Umbilical cord (tissue), 2 donors: ENCODE measurements around the gene ZNF441. TPM values are rescaled to one million over a fixed set of nuclear protein-coding genes. Genes with fewer than 3 reads are reported as not detected.
A peak's percentile ranks its signal among the peaks of the same experiment; 100 is the strongest.
"Not testable (repeated sequence)": the region's sequence is repeated elsewhere in the genome, so short reads cannot be mapped to it uniquely, and the experiment has no call there.

Experiments
- DNase-seq: peaks from one replicate; pipeline ENCODE4 v3.0.0-alpha.2; 2015; ENCODE audit warnings: low spot score
- total RNA-seq: library from RNA; depleted of rRNA; stranded (reverse); fragments of >200 nt; gene quantifications from one replicate; pipeline ENCODE4 v1.2.3, GENCODE V29; 2014; ENCODE audit warnings: low replicate concordance; ENCODE audit not compliant: insufficient read depth

Gene ZNF441
- total RNA-seq = 16.9 TPM

DNA sequence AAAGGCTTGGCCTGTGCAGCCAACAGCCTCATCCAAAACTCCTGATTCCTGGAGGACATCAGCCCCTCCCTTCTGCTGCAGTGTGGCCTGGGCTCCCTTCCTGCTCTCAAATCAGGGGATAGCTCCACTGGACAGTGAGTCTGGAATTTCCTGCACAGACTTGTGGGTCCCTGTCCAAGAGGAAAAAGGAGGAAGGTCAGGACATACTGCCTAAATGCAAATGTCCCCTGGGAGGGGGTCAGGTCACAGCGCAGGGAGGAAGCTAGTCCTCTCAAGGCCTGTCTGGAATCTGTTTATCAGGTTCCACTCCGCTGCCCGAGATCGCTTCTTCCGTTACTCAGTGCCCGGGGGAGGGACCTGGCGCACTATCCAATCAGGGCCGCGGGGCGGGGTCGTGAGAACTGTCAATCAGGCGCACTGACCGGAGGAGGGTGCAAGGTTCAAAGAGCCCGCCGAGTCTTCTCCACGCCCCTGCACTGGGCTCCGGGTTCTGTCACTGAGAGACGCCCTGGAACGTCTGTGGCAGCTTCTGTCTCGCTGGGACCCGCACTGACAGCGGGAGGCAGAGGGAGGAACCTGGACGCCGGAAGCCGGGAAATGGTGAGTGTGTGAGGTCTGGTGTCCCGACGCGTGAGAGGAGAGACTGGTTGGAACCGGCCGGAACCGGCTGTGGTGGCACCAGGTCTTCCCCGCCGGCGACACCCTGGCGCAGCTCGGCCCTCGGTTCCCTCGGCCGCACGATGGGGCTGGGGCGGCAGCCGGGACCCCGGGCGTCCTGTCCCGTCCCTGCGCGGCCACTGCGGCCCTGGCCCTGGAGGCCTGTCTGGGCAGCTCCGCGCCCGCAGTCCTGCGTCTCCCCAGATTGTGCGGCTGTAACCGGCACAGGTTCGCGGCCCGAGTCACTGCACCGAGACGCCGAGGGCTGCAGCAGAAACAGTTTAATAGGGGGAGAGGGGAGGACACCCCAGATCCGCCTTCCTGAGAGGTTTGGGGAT lies at the start of gene ZNF441:
ZNF441 (plus strand) TSS at position 404 of the 995 bp plus-strand sequence; CDS start at position 598, 194 bp downstream.
- peak; percentile 98 for DNase-seq

DNA sequence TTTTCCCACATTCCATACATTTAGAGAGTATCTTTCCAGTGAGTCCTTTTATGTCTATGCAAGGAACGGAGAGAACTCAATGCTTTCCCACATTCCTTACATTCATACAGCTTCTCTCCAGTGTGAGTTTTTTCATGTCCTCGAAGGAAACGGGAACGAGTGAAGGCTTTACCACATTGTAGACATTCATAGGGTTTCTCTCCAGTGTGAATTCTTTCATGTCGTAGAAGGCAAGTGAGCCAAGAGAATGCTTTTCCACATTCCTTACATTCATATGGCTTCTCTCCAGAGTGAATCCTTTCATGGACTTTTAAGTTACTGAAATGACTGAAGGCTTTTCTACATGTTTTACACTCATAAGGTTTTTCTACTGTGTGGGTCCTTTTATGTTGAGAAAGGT lies 45.1 kb upstream of the ZNF441 start:
- DNase-seq = no peak

DNA sequence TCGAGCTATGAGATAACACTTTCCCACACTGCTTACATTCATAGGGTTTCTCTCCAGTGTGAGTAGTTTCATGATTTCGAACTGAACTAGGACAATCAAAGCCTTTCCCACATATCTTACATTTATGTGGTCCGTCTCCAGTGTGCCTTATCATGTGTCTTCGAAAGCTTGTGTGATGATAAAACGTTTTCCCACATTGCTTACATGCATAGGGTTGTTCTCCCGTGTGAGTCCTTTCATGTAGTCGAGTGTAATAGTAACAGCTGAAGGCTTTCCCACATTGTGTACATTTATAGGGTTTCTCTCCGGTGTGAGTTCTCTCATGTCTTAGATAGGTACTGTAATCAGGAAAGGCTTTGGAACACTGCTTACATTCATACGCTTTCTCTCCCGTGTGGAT lies 44.4 kb upstream of the ZNF441 start:
- no peak for DNase-seq

DNA sequence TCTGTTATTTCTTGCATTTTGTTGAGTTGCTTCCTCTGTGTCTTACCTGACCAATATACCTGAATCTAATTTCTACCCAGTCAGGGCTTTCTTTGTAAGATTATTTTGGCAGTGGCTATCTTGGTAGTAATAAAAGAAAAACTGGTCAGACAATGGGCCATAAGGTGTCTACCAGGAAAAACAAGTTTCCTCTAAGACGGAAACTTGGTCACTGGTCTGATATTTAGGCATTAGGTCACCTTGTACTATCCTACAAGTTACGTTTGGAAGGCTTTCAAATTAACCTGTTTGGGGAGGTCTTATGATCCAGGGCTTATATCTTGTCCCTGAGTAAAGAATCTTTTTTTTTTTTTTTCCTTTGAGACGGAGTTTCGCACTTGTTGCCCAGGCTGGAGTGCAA lies 37.2 kb upstream of the ZNF441 start:
- DNase-seq = no peak

DNA sequence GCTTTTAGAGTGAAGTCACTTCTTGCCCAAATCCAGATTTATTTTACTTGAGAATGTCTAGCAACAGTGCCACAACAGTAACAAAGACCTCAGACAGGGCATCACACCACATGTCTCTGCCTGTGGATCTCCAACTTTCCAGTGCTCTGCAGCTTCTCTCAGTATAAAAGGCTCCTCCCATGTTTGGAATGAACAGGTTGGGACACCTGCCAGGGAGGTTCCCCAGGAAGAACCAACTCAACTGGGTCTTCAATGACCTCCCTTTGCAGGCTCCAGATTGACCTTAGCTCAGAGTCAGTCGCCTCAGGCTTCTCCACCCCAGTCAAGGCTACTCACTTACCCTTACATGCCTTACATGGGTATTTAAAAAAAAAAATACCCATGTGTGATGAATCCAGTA lies 31.4 kb upstream of the ZNF441 start:
- peak; percentile 15 for DNase-seq

DNA sequence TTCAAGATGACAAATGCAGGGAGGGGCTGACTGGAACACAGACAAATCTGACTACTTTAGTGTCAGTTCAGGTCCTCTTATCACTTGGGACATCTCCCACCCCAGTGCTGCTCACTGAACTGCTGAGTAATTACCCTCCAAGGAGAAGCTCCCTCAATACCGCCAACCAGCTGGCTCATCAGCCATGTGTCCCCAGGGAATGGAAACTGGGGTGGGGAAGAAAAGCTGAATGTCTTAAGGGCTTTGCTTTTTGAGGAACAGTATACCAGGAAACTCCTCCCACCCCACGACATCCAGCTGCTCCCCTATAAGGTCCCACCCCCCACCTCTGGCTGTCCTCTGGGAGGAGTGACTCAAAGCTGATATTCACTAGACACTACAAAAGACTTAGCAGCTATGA lies 30.1 kb upstream of the ZNF441 start:
- peak; percentile 55 for DNase-seq

DNA sequence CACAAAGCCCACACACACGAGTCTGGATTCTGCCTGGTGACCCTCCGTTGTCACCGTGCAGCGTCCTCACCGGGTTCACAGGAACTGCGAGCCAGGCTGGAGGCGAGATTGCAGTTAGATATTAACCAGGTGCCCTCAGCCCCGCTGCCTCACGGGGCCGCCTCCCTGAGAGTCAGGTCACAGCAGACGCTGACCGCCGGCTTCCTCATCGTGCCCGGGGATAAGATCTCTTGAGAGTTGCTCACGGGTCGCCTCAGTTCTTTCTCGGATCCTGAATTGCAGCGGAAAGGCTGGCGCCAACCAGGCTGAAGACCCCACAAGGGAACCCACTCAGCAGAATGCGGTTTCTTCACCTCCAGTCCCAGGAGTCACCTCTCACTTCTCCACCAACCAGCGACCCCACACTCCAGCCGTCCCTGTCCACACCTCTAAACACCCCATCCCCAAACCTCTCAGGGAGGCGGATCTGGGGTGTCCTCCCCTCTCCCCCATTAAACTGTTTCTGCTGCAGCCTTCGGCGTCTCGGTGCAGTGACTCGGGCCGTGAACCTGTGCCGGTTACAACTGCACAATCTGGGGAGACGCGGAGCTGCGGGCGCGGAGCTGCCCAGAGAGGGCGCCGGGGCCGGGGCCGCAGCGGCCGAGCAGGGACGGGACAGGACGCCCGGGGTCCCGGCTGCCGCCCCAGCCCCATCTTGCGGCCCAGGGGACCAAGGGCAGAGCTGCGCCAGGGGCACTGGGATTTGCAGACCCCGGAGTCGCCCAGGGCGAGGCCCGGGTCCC lies 28.6 kb upstream of the ZNF441 start:
- peak; percentile 19 for DNase-seq

DNA sequence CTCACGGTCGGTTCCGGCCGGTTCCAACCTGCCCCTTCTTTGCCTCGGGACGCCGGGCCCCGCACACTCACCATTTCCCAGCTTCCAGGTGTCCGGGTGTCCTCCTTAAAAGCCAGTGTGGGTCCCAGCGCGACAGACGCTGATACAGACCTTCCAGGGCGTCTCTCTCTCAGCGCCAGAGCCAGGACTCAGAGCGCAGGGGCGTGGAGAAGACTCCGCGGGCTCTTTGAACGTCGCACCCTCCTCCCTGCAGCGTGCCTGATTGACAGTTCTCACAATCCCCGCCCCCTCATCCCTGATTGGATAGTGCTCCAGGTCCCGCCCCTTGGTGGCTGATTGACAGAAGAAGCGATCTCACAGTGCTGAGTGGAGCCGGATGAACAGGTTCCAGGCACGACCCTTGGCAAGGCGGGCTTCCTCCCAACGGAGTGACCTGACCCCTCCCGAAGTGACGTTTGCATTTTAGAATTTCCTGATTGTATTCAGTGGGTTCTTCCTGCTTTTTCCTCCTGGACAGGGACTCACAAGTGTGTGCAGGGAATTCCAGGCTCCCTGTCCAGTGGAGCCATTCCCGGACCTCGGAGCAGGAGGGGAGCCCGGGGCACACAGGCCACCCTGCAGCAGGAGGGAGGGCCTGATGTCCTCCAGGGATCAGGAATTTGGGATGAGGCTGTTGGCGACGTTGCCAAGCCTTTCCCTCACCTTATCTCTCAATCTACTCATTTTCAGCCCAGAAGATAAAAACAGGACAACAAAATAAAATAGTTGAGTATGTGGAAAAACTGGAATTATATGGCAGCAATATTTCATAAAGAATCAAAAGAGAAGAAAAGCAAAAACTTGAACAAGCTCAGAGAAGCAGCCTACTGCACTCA lies 27.8 kb upstream of the ZNF441 start, which contains the start of gene ZNF823:
ZNF823 (minus strand) TSS at position 201 of the 875 bp plus-strand sequence; CDS start at position 74, 127 bp downstream.
- peak; percentile 100 for DNase-seq

DNA sequence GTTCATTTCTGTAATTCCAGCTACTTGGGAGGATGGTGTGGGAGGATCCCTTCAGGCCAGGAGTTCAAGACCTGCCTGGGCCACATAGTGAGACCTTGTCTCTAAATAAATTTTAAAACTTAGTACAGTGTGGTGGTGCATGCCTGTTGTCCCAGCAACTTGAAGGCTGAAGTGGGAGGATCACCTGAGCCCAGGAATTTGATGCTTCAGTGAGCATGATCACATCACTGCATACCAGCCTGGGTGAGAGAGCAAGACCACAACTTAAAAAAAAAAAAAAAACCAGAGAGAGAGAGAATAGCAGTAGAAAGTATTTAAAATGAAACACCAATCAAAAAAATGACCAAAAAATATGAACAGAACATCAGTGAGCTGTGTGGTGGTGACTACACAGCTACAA lies 20.9 kb upstream of the ZNF441 start:
- DNase-seq = no peak

DNA sequence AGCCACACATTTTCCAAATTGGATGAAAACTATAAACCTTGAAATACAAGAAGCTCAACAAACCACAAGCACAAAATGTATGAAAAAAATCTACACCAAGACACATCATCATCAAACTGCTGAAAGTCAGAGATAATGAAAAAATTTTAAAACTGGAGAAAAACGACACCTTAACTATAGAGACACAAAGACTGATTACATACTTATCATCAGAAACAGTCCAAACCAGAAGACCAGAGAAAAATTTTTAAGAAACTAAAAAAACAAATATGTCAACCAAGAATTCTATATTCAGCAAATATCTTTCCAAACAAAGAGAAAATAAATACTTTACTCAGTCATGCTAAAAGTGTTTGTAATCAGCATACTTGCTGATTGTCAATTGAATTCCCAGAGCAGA lies 19.5 kb upstream of the ZNF441 start:
- DNase-seq = no peak

DNA sequence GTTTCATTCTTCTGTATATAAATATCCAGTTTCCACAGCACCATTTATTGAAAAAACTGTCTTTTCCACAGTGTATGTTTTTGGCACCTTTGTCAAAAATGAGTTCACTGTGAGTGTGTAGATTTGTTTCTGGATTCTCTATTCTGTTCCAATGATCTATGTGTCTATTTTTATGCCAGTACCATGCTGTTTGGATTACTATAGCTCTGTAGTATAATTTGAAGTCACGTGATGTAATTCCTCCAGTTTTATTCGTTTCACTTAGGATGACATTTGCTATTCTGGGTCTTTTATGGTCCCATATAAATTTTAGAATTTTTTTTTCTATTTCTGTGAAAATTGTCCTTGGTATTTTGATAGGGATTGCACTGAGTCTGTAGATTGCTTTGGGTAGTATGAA lies 17.0 kb upstream of the ZNF441 start:
- DNase-seq = no peak

DNA sequence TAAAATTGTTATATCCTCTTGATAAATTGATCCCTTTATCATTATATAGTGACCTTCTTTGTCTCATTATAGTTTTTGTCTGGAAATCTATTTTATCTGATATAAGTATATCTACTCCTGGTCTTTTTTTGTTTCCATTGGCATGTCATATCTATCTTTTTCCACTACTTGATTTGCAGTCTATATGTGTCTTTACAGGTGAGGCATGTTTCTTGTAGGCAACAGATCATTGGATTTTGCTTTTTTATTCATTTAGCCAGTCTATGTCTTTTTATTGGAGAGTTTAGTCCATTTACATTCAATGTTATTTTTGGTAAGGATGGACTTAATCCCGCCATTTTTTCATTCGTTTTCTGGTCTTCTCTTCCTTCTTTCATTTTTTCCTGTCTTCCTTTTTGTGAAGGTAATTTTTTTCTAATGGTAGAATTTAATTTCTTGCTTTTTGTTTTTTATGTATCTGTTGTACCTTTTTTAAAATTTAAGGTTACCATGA lies 14.5 kb upstream of the ZNF441 start:
- no peak for DNase-seq

DNA sequence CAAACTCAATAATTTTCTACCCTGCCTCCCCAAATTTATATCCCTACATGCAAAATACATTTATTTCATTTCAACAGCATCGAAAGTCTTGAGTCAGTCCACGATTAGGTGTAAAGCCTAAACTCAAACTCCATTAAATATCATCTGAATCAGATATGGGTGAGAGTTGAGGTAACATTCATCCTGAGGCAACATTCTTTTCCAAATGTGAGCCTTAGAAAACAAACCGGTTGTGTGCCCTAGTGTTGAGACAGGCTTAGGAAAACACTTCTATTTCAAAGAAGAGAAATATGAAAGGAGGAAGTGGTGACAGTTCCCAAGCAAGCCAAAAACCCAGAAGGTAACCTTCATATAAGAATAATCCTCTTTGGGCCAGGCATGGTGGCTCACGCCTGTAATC lies 12.1 kb upstream of the ZNF441 start:
- DNase-seq = no peak

DNA sequence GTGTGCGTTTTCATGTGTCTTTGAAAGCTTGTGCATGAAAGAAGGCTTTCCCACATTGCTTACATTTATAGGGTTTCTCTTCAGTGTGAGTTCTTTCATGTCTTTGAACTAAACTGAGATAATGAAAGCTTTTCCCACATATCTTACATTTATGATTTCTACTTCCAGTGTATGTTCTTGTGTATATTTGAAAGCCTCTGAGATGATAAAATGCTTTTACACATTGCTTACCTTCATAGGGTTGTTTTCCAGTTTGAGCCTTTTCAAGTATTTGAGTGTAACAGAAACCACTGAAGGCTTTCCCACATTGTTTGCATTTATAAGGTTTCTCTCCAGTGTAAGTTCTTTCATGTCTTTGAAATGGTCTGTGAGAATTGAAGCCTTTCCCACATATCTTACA lies 9.8 kb upstream of the ZNF441 start:
- no peak for DNase-seq

DNA sequence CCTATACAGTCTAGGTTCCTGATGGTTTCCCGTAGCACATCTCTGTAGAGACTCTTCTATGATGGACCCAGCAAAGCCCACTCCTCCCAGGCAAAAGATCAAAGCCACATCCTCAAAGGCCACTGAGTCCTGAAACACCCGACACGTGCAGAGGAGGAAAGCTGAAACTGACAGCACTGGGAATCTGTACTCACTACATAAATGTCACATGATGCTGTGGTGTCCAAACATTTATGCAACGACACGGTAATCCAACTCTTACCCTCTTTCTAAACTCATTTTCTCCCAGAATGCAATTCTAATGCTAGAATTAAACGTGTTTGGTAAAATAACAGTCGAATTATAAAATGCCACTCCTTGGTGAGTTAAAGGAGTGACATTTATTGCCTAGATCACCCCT lies 7.0 kb upstream of the ZNF441 start:
- no peak for DNase-seq

DNA sequence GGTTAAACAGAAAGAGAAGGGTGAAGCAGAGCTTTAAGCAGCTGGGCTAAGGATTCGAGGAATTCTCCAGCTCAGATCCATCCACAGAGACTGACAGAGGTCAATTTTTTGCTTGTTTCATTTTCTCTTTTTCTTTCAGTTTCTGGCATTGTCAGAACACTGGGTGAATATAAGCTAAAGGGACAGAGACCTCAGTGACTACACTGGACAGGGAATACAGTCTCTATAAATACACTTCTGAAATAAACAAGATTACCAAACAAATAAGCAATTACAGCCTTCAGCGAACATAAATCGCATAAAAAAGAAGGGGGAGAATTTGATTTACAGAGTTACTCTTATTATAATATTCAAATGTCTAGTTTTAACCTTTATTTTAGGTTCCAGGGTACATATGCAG lies 3.7 kb upstream of the ZNF441 start:
- no peak for DNase-seq

DNA sequence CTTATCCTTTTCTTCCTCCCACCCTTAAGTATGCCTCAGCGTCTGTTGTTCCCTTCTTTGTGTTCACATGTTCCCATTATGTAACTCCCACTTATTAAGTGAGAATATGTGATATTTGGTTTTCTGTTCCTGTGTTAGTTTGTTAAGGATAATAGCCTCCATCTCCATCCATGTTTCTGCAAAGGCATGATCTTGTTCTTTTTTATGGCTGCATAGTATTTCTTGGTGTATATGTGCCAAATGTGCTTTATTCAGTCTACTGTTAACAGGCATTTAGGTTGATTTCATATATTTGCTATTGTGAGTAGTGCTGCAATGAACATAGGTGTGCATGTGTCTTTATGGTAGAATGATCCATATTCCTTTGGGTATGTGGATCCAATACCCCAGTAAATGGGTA lies 3.2 kb upstream of the ZNF441 start:
- no peak for DNase-seq

DNA sequence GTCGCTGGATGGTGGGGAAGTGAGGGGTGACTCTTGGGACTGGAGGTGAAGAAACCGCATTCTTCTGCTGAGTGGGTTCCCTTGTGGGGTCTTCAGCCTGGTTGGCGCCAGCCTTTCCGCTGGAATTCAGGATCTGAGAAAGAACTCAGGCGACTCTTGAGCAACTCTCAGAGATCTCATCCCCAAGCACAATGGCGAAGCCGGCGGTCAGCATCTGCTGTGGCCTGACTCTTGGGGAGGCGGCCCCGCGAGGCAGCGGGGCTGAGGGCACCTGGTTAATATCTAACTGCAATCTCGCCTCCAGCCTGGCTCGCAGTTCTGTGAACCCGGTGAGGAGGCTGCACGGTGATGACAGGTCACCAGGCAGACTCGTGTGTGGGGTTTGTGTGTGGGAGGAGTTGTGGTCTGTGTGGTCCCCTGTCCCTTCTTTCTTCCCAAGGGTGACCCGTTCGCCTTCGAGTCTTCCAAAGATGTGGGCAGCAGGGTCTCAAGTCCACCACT lies 883 bp downstream of the ZNF441 start:
- DNase-seq = peak; percentile 48

DNA sequence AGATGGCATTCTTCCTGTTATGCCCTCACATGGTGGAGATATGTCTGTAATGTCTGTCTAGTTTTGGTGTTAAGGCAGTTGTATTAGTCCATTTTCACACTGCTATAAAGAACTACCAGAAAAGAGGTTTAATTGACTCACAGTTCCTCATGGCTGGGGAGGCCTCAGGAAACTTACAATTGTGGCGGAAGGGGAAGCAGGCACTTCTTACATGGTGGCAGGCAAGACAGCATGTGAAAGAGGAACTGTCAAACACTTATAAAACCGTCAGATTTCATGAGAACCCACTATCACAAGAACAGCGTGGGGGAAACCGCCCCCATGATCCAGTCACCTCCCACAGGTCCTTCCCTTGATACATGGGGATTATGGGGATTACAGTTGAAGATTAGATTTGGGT lies 3.2 kb downstream of the ZNF441 start:
- DNase-seq = no peak

DNA sequence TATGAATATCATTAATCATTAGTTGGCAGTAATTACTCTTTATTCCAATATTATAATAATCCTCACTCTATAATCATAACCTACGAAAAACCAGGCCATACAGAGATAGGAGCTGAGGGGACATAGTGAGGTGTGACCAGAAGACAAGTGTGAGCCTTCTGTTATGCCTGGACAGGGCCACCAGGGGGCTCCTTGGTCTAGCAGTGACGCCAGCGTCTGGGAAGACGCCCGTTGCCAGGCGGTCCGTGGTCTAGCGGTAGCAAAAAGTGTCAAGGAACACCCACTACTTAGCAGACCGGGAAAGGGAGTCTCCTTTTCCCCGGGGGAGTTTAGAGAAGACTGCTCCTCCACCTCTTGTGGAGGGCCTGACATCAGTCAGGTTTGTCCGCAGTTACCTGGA lies 4.7 kb downstream of the ZNF441 start:
- not testable (repeated sequence) for DNase-seq

DNA sequence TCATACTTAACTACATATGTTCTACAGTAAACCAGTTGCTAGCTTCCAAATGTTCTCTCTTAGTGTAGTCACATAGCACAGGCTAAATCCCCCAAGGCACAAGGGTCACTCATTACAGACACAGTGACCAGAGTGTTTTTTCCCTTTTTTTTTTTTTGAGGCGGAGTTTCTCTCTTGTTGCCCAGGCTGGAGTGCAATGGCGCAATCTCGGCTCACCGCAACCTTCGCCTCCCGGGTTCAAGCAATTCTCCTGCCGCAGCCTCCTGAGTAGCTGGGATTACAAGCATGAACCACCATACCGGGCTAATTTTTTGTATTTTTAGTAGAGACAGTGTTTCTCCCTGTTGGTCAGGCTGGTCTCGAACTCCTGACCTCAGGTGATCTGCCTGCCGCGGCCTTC lies 9.9 kb downstream of the ZNF441 start:
- not testable (repeated sequence) for DNase-seq
